H9 (cell line): ENCODE measurements around the gene TTC33. TPM values are rescaled to one million over a fixed set of nuclear protein-coding genes. Genes with fewer than 3 reads are reported as not detected.

Experiments
- DNase-seq: peaks from one replicate; pipeline ENCODE4 v3.0.0-alpha.2; 2017
- H2AFZ ChIP-seq: one replicate; pipeline ENCODE4 v1.6.1; 2013; ENCODE audit warnings: mild to moderate bottlenecking, low read length, control low read depth, moderate library complexity
- H2AK5ac ChIP-seq: 2 replicates; pipeline ENCODE4 v1.6.1; 2013; ENCODE audit warnings: low read length, control low read depth, mixed read lengths; ENCODE audit not compliant: insufficient read length
- H2BK120ac ChIP-seq: one replicate; pipeline ENCODE4 v1.6.1; 2013; ENCODE audit warnings: low read depth, mild to moderate bottlenecking, low read length, control low read depth, inconsistent platforms; ENCODE audit not compliant: poor library complexity, severe bottlenecking
- H2BK12ac ChIP-seq: 2 replicates; pipeline ENCODE4 v1.6.1; 2013; ENCODE audit warnings: low read length, control low read depth, mixed read lengths, low read depth; ENCODE audit not compliant: insufficient read length
- H2BK15ac ChIP-seq: 2 replicates; pipeline ENCODE4 v1.6.1; 2013; ENCODE audit warnings: low read depth, low read length, control low read depth
- H2BK20ac ChIP-seq: one replicate; pipeline ENCODE4 v1.6.1; 2013; ENCODE audit warnings: low read depth, mild to moderate bottlenecking, low read length, control low read depth, inconsistent platforms; ENCODE audit not compliant: poor library complexity, severe bottlenecking
- H2BK5ac ChIP-seq: 2 replicates; pipeline ENCODE4 v1.6.1; 2013; ENCODE audit warnings: low read length, control low read depth, mixed read lengths; ENCODE audit not compliant: insufficient read length
- H3K14ac ChIP-seq: 2 replicates; pipeline ENCODE4 v1.6.1; 2013; ENCODE audit warnings: low read length, control low read depth; ENCODE audit not compliant: insufficient read depth
- H3K18ac ChIP-seq: 2 replicates; pipeline ENCODE4 v1.6.1; 2013; ENCODE audit warnings: low read depth, mild to moderate bottlenecking, mixed read lengths, low read length, control low read depth; ENCODE audit not compliant: insufficient read length
- H3K23ac ChIP-seq: 2 replicates; pipeline ENCODE4 v1.6.1; 2013; ENCODE audit warnings: low read length, control low read depth, mixed read lengths, low read depth; ENCODE audit not compliant: insufficient read length
- H3K23me2 ChIP-seq: 2 replicates; pipeline ENCODE4 v1.6.1; 2013; ENCODE audit warnings: low read depth, mild to moderate bottlenecking, mixed read lengths, low read length, control low read depth; ENCODE audit not compliant: insufficient read length, poor library complexity, severe bottlenecking
- H3K27ac ChIP-seq: 2 replicates; pipeline ENCODE4 v1.5.1; 2013; ENCODE audit warnings: low read length, control low read depth, mixed read lengths, low read depth; ENCODE audit not compliant: insufficient read length
- H3K27me3 ChIP-seq: 2 replicates; pipeline ENCODE4 v1.6.1; 2013; ENCODE audit warnings: low read length, control low read depth, inconsistent platforms; ENCODE audit not compliant: insufficient read depth
- H3K4ac ChIP-seq: 2 replicates; pipeline ENCODE4 v1.6.1; 2013; ENCODE audit warnings: low read depth, mild to moderate bottlenecking, control low read depth, inconsistent platforms, low read length, moderate library complexity
- H3K4me1 ChIP-seq: 2 replicates; pipeline ENCODE4 v1.6.1; 2013; ENCODE audit warnings: low read length, control low read depth, inconsistent platforms; ENCODE audit not compliant: insufficient read depth
- H3K4me2 ChIP-seq: 2 replicates; pipeline ENCODE4 v1.6.1; 2013; ENCODE audit warnings: low read length, control low read depth, mixed read lengths; ENCODE audit not compliant: insufficient read length, insufficient read depth
- H3K56ac ChIP-seq: 2 replicates; pipeline ENCODE4 v1.6.1; 2013; ENCODE audit warnings: low read depth, mild to moderate bottlenecking, mixed read lengths, low read length, control low read depth; ENCODE audit not compliant: insufficient read length
- H3K79me1 ChIP-seq: 2 replicates; pipeline ENCODE4 v1.6.1; 2013; ENCODE audit warnings: low read depth, mild to moderate bottlenecking, moderate library complexity, low read length, control low read depth, inconsistent platforms; ENCODE audit not compliant: insufficient read depth, poor library complexity, severe bottlenecking
- H3K79me2 ChIP-seq: 2 replicates; pipeline ENCODE4 v1.6.1; 2013; ENCODE audit warnings: low read length, control low read depth, inconsistent platforms; ENCODE audit not compliant: insufficient read depth
- H3K9ac ChIP-seq: 2 replicates; pipeline ENCODE4 v1.6.1; 2013; ENCODE audit warnings: low read length, control low read depth, mixed read lengths; ENCODE audit not compliant: insufficient read length; ENCODE audit errors: extremely low read depth
- H3K9me3 ChIP-seq: one replicate; pipeline ENCODE4 v1.6.1; 2013; ENCODE audit warnings: low read depth, low read length, inconsistent platforms; ENCODE audit not compliant: control insufficient read depth
- H3T11ph ChIP-seq: one replicate; pipeline ENCODE4 v1.6.1; 2013; ENCODE audit warnings: mild to moderate bottlenecking, low read length, control low read depth, inconsistent platforms
- H4K20me1 ChIP-seq: one replicate; pipeline ENCODE4 v1.6.1; 2013; ENCODE audit not compliant: control insufficient read depth, insufficient read length, insufficient read depth
- H4K5ac ChIP-seq: 2 replicates; pipeline ENCODE4 v1.6.1; 2013; ENCODE audit warnings: low read depth, mild to moderate bottlenecking, mixed read lengths, low read length, control low read depth; ENCODE audit not compliant: insufficient read length
- H4K8ac ChIP-seq: replicated peaks from 2 replicates; pipeline ENCODE4 v1.6.1; 2013; ENCODE audit warnings: low read length, control low read depth, mixed read lengths, low read depth; ENCODE audit not compliant: insufficient read length
- H4K91ac ChIP-seq: 2 replicates; pipeline ENCODE4 v1.6.1; 2013; ENCODE audit warnings: low read depth, mild to moderate bottlenecking, moderate library complexity, mixed read lengths, low read length, control low read depth; ENCODE audit not compliant: insufficient read length
- H3K27ac Mint-ChIP-seq, 3 experiments: 2 replicates in 2 of 3; 3 replicates in 1 of 3; pipeline ENCODE4 v1.8.0; 2020 to 2021; ENCODE audit warnings: mixed read lengths in 3 of 3, mild to moderate bottlenecking in 1 of 3, moderate library complexity in 1 of 3
- H3K27me3 Mint-ChIP-seq: 2 replicates; pipeline ENCODE4 v1.8.0; 2021; ENCODE audit warnings: low read depth, mild to moderate bottlenecking, moderate library complexity, mixed read lengths
- H3K36me3 Mint-ChIP-seq, 3 experiments: 2 replicates in 2 of 3; 3 replicates in 1 of 3; pipeline ENCODE4 v1.8.0; 2020 to 2021; ENCODE audit warnings: low read depth in 3 of 3, mixed read lengths in 3 of 3; ENCODE audit not compliant: insufficient read depth in 1 of 3
- H3K4me1 Mint-ChIP-seq, 2 experiments: 2 replicates each; pipeline ENCODE4 v1.8.0; 2020; ENCODE audit warnings: mixed read lengths in 2 of 2
- H3K4me3 Mint-ChIP-seq, 2 experiments: 2 replicates in 1 of 2; 3 replicates in 1 of 2; pipeline ENCODE4 v1.8.0; 2020 to 2021; ENCODE audit warnings: mild to moderate bottlenecking in 2 of 2, mixed read lengths in 2 of 2, moderate library complexity in 1 of 2
- H3K9me3 Mint-ChIP-seq, 2 experiments: 2 replicates in 1 of 2; 3 replicates in 1 of 2; pipeline ENCODE4 v1.8.0; 2020; ENCODE audit warnings: mild to moderate bottlenecking in 2 of 2, mixed read lengths in 2 of 2, moderate library complexity in 1 of 2
- CTCF ChIP-seq: fragments of 200-600 bp; sonication (generic); conservative IDR thresholded peaks from 3 replicates; pipeline ENCODE4 v1.8.0; 2021; ENCODE audit warnings: antibody characterized with exemption, mild to moderate bottlenecking
- WGBS: extraction: QIAGEN DNeasy Blood & Tissue Kit; methylation state at CpG from one replicate; pipeline ENCODE4 v1.1.7; 2013; ENCODE audit warnings: missing lambda C conversion rate, low lambda C conversion rate, mixed read lengths; ENCODE audit not compliant: insufficient read length; ENCODE audit errors: extremely low coverage; 5-methylcytosine and 5-hydroxymethylcytosine counted together
- total RNA-seq: library from RNA; stranded (reverse); gene quantifications from 2 replicates; pipeline ENCODE4 v1.2.1, GENCODE V29; 2021

Gene TTC33
- total RNA-seq, 1 experiment from 2014 or later, result 7.3 TPM

DNA sequence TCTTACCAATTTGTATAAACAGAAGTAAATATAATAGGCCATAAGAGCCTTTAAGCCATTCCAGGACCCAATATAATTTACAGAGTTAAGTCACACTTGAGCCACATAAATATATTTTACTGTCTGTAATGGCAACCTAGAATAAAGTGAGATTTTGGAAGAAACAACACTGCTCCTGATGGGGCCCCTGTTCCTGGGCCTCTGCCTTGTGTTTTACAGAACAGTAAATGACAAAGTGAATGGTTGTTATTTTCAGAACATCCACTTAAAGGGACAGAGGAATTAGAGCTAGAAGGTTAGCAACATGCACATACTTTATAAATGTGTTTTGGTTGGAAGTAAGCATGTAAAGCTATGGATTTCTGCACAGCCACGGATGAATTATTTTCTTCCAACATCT is 72.5 kb downstream of the TTC33 start:
- no peak overlapping the region for H3K4me2 ChIP-seq
- WGBS, result no CpG with 5 or more reads among the region's 1 CpG
- H3K27ac Mint-ChIP-seq, result no peak overlapping the region

More for the DNA sequence above, 72.5 kb downstream of the TTC33 start:
- H3K14ac ChIP-seq, result no peak overlapping the region
- H2BK20ac ChIP-seq, result no peak overlapping the region
- H3K4me3 Mint-ChIP-seq, result no peak overlapping the region
- H3K27ac ChIP-seq, result no peak overlapping the region
- H3K23me2 ChIP-seq, result peaks cover 27% of the 10 kb centered on the region
- peaks cover 0 to 3% (median 0%) of the 10 kb centered on the region in 3 experiments; a peak in 1 of 7 replicates for H3K36me3 Mint-ChIP-seq
- H3K79me1 ChIP-seq, result no peaks in the 10 kb centered on the region
- H3K4me1 ChIP-seq, result no peaks in the 10 kb centered on the region
- H3K27me3 Mint-ChIP-seq, result peaks cover 53% of the 10 kb centered on the region
- no peak overlapping the region for H3T11ph ChIP-seq
- H2AK5ac ChIP-seq, result no peak overlapping the region
- no peak overlapping the region for H4K91ac ChIP-seq
- no peak for TF ChIP-seq CTCF
- no peak overlapping the region for H4K5ac ChIP-seq
- no peak overlapping the region for H2BK120ac ChIP-seq
- no peak overlapping the region for H3K56ac ChIP-seq
- H3K4me1 Mint-ChIP-seq, result peaks cover 28 to 29% of the 10 kb centered on the region in 2 experiments
- no peak overlapping the region for H2BK12ac ChIP-seq
- no peak overlapping the region for H2BK15ac ChIP-seq
- no peaks in the 10 kb centered on the region for H3K79me2 ChIP-seq
- no peak overlapping the region for H3K9ac ChIP-seq
- H3K23ac ChIP-seq, result no peak overlapping the region
- no peaks in the 10 kb centered on the region for H3K9me3 ChIP-seq
- H4K8ac ChIP-seq, result no peak overlapping the region
- no peak overlapping the region for H3K4ac ChIP-seq
- H3K9me3 Mint-ChIP-seq, result peaks cover 3% of the 10 kb centered on the region in 2 experiments; a peak in 3 of 5 replicates
- no peak for DNase-seq
- no peak overlapping the region for H3K18ac ChIP-seq
- no peaks in the 10 kb centered on the region for H4K20me1 ChIP-seq
- H2AFZ ChIP-seq, result no peak overlapping the region
- H3K27me3 ChIP-seq, result peaks cover 29% of the 10 kb centered on the region
- H2BK5ac ChIP-seq, result no peak overlapping the region
